Activated T-helper 1 cell treated with anti-CD3 and anti-CD28 coated beads, Interleukin-2, amount 50 U/mL, for 16 hours (primary cell): Measurements from ENCODE around the gene LRP2BP.

Experiments used
- DNase-seq, 2 donors: peaks; one replicate each; pipeline ENCODE4 v3.0.0-alpha.2; 2020; ENCODE audit warnings: low read depth in 1 of 2, low spot score in 1 of 2

The LRP2BP gene

DNA sequence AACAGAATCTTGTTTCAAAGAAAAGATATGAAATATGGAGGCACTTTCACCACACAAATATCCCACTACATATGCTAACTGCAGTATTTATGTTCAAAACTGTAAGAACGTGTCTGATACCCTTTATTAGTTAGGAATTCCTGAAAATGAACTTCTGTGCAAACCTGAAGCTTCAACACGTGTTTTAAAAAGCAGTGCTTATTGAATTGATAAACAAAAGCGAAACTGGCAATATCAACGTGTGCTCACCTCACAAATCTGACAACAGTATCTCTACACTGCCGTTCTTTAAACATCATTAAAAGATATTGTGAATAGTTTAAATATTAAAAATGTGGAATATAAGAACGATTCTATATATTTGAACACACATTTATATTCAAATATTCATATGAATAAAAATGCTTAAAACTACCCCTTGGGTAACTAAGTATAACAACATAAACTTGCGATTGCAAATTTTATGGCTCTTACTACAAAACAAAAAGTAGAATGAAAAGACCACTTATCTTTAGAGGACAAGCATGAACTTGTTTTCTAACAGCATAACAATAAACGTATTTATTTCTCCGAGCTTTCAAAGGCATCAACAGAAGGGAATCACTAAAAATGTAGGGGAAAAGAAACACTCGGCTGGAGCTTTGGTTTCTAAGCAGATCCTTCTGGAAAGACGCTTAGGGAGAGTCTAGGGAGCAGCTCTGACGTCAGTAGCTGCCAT is at the start of gene LRP2BP:
TSS of gene LRP2BP (minus strand) at position 687 of the 718 bp plus-strand sequence. CDS start 17,738 bp downstream, outside the sequence.
- DNase-seq, result no peak

DNA sequence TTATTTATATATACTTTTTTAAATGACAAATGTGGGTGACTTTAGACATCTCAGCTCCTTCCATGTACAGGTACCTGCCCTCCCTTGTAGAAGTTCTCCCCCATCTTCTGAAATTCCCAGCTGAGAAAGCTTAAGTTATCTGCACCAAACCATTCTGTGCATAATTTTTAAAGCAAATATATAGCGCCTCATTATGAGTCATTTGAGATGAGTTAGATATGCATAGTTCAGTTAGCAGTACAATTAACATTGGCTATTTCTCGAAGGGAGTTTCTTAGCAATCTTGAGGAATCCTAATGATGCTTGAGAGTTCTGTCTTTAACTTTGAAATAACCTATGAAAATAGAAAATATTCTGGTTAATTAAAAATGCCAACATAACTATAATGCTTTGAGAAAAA is 49.5 kb upstream of the LRP2BP start:
- no peak for DNase-seq

DNA sequence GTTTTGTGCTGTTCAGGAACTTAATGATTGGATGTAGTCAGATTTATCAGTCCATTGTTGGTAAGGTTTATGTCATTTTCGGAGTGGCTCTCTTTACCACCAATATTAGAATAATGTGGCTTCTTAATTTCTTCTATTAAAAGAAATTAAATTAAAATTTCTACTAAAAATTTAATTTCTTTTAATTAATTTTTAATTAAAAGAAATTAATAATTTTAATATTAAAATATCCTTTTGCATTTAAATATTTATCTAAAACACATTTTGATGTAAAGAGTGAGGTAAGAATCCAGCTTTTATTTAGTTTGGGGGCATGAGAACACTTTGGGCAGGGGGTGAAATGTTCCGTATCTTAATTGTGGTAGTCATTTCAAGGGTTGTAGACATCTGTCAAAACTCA is 45.8 kb upstream of the LRP2BP start:
- no peak for DNase-seq

- no peak for DNase-seq
Observed at GRCh38 chr4:185437809-185438208, 42.1 kb upstream of the LRP2BP start.

GRCh38 chr4:185435466-185435865 is 39.7 kb upstream of the LRP2BP start:
- no peak for DNase-seq

DNA sequence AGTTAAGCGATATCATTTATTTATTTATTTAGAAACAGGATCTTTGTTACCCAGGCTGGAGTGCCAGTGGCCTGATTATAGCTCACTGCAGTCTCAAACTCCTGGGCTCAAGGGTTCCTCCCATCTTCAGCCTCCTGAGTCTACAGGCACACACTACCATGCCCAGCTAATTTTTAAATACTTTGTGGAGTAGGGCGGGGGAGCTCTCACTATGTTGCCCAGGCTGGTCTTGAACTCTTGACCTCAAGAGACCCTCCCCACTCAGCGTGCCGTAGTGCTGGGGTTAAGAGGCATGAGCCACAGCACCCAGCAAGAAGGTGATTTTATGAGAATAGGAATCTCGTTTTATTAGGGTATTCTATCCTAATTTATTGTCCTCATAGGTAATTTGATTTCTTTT is 33.9 kb upstream of the LRP2BP start:
- no peak for DNase-seq

DNA sequence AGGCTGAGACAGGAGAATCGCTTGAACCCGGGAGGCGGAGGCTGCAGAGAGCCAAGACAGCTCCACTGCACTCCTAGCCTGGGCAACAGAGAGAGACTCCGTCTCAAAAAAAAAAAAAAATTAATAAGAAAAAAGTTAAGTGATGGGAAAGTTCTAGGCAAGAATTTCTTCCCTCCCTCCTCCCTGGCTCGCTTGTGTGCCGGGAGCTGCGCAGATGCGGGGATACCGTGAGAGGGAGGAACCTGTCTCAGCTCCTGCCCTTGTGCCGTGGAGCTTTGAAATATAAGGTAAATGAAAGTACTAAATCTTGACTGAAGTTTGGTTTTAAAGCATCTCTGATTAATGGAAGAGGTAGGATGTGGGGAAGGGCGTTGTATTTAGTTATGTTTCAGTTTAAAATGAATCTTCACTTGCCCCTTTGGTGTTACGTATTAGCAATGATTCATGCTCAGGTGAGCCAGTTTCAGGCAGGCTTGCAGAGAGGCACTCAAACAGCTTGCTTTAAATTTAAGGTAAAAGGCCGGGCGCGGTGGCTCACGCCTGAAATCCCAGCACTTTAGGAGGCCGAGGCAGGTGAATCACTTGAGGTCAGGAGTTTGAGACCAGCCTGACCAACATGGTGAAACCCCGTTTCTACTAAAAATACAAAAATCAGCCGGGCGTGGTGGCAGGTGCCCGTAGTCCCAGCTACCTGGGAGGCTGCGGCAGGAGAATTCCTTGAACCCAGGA is 31.4 kb upstream of the LRP2BP start:
- no peak for DNase-seq

DNA sequence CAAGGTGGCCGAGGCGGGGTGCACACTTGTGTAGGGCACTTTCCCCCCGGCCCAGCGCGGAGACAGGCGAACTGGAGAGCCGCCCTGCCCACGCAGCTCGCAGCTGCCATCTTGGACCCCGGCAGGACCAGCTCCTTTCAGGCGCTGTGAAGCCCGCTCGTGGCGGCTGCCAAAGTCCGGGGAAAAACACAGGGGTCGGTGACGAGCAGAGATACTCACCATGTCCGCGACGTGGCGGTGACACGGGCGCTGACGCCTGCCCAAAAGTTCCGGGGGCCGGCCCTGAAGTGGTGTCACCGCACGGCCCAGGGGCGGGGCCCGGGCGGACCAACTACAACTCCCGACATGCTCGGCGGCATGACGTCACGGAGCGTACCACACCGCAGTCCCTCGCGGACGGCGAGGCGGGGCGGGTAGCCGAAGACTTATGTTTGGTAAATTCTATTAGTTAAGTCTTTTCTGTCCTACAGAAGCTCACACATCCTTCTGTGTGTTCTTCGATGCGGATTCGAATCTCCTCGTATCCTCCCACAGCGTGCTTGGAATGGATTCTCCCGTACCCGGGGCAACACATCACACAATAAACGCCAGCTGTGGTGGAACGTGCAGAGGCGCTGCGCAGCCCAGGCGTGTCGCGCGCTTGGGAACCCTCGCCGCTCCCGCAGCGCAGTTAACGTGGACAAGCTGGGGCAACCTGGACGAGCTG is 30.1 kb upstream of the LRP2BP start, which contains the start of gene UFSP2:
TSS of gene UFSP2 (minus strand) at position 318 of the 706 bp plus-strand sequence. CDS start at position 222, 96 bp downstream.
- DNase-seq, result peak; percentile 80 to 85

- no peak for DNase-seq
Observed at GRCh38 chr4:185424905-185425646, 29.4 kb upstream of the LRP2BP start.

DNA sequence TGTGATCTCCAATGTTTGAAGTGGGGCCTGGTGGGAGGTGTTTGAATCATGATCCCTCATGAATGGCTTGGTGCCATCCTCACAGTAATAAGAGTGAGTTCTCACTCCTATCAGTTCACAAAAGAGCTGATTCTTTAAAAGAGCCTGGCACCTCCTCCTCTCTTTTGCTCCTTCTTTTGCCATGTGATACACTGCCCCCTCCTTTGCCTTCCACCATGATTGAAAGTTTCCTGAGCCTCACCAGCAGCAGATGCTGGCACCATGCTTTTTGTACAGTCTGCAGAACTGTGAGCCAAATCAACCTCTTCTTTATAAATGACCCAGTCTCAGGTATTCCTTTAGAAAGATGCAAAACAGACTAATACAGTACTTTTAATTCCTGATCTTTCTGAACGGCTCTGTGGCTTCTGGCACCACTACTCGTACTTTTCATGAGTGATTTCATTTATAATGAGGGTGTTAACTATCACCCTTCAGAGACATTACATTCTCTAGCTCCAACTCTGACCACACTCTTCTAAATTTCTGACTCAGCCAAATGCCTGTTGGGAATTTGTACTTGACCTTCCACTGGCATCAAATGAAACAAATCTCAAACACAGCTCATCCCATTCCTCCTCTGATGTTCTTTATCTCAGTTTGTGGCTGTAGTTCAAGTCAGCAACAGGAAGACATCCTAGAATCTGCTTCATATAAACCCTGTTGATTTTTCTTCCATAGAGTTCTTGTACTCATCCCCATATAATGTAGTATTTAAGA is 25.8 kb upstream of the LRP2BP start:
- no peak for DNase-seq

- no peak for DNase-seq
Observed at GRCh38 chr4:185416955-185417354, 21.2 kb upstream of the LRP2BP start.

DNA sequence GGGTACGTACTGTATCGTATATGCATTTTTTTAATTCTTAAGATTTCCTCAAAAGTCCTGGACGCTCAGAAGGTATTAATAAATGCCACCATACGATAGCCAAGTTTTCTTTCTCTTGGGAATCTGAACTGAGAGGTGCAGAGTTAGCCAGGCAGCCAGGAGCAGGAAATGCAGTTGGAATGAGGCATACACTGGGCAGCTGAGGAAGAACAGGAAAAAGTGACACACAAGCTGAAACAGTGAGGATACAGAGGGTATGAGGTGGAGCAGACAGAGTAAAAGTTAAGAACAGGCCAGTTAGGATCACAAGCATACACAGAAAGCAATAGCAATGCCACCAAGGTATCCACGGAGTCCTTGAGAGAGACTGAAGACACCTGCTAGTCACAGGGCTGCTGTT is 16.7 kb upstream of the LRP2BP start:
- DNase-seq, result no peak

- DNase-seq, result no peak
Observed at GRCh38 chr4:185411849-185412248, 16.1 kb upstream of the LRP2BP start.

- no peak for DNase-seq
Observed at GRCh38 chr4:185408432-185408831, 12.7 kb upstream of the LRP2BP start.

- no peak for DNase-seq
Observed at GRCh38 chr4:185405296-185405999, 9.7 kb upstream of the LRP2BP start.

- DNase-seq, result no peak
Observed at GRCh38 chr4:185404031-185404430, 8.3 kb upstream of the LRP2BP start.

DNA sequence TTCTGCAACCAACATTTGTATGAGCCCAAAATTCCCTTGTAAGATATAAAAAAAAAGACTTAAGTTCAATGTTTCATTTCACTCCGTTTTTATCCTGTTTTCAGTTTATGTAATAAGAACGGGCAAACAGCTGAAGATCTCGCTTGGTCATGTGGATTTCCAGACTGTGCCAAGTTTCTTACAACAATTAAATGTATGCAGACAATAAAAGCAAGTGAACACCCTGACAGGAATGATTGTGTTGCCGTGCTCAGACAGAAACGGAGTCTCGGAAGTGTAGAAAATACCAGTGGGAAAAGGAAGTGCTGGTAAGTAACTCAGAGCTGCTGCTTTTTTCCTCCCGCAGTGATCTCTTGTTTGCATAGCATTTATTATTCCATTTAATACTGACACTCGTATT is 3.7 kb upstream of the LRP2BP start:
- DNase-seq, result no peak

GRCh38 chr4:185398618-185399017 is 2.9 kb upstream of the LRP2BP start:
- no peak for DNase-seq

- no peak for DNase-seq
Observed at GRCh38 chr4:185396724-185397385, 1.1 kb upstream of the LRP2BP start, which contains the start of gene ANKRD37. ANKRD37 (plus strand) TSS chr4:185396841; CDS start chr4:185396924, 83 bp downstream.
